Brain pericyte (primary cell): ENCODE measurements around the gene GPR141.

Experiments
- DNase-seq: peaks from one replicate; pipeline ENCODE4 v3.0.0-alpha.2; 2012; ENCODE audit warnings: low read depth, low spot score

The GPR141 gene

DNA sequence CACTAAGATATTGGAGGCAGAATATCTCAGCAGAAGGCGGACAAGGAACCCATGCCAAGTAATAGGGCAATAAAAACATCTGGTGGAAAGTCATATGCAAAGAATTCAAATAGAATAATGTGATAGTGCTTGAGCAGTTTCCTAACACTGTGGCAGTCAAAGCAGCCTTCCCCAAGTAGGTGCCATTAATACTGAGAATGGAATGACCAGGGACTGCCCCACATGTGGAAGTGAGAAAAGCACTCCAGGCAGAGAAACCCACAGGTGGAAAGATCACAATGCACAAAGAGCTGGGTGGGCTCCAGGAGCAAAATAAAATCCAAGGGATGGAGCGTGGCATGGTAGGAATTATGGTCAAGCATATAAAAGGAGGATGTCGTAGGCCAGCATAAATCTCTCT, 100.4 kb downstream of the GPR141 start:
- no peak for DNase-seq

- no peak for DNase-seq
These were observed 103.4 kb downstream of the GPR141 start for GRCh38 chr7:37786741-37787569.
